ENCODE measurements around the gene MCC. TPM values are rescaled to one million over a fixed set of nuclear protein-coding genes. Genes with fewer than 3 reads are reported as not detected.

Gene MCC
- total RNA-seq, 2 donors from 2014 or later = 4.3 TPM

GRCh38 chr5:113215401-113216060 lies 272.7 kb downstream of the MCC start:
- H3K9me3 Mint-ChIP-seq = no peaks in the 10 kb centered on the region
- no peak for ATAC-seq (replicated peaks)
- no peak overlapping the region for H3K27ac Mint-ChIP-seq
- H3K27me3 Mint-ChIP-seq = no peaks in the 10 kb centered on the region
- no peak overlapping the region for H3K4me3 Mint-ChIP-seq
- no peaks in the 10 kb centered on the region for H3K36me3 Mint-ChIP-seq (ENCODE audit: low read depth)
- H3K4me1 Mint-ChIP-seq = no peaks in the 10 kb centered on the region

DNA sequence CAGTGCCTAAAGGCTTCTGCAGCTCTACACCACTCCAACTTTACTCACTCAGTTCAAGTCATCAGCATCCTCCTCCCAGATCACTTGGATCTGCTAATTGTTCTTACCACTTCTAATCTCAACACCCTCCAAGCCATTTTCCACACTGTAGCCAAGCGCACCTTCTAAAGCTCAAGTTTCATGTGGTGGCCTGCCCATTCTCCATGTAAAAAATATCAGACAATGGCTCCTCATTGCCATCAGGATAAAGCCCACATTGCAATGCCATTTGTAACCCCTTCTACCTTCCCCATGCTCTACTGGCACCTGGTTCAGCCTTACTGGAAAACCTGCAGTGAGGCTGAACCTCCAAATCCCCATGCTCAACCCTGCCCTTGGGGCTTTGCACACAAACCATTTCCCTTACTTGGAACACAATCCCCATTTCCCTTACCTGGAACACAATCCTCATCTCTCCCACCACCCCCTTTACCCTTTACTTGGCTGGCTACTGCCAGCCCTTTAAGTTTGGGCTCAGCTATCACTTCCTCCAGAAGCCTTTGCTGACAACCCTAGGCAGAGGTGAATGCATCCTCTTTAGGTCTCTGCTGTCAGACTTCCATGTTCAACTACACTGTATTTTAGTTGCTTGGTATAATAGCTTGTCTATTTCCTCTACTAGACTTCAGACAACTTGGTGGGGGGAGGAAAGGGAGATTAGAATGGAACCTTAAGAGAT lies 273.5 kb downstream of the MCC start:
- H3K4me1 Mint-ChIP-seq = no peaks in the 10 kb centered on the region
- no peak for ATAC-seq (replicated peaks)
- H3K9me3 Mint-ChIP-seq = no peaks in the 10 kb centered on the region

DNA sequence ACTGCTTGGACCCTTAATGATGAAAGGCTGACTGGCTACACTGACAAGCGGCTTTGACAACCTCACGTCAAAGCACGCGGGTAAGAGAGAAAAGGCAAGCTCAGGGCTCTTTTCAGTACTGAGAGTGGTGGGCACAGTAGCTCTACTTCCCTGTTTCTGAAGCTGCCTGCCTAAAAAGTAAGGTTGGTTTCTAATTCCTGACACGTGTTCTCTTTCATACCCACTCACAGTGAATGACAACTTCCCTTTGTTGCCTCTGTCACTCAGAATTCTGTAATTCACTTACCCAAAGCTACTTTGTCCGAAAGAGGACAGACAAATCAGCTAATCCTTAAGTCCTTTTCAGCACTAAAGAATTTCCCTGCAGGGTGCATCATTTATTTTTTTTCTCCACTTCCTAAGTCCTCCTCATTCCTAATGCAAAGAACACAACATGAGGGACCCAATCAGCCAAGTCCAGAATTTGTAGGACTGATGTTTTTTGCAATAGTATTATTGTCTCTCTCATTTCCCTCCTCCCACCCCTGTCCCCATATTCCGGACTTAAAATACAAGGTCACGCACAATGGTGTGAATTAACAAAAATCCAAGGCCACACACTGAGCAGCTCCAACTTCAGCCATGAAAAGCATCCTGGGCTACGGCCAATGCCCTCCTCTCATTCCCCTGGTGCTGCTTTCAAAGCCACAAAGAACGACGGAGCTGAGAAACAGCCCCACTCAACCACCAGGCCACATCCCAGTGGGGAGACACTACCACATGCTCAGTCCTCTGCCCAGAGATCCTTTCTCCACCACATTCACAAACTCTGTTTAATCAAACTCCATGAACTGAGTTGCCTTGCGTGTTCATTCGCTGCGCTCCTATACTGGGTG lies 274.5 kb downstream of the MCC start:
- no peak overlapping the region for H3K27ac Mint-ChIP-seq
- ATAC-seq (replicated peaks) = no peak
- H3K9me3 Mint-ChIP-seq = no peaks in the 10 kb centered on the region
- no peak overlapping the region for H3K4me3 Mint-ChIP-seq
- H3K36me3 Mint-ChIP-seq (ENCODE audit: low read depth) = no peaks in the 10 kb centered on the region
- H3K27me3 Mint-ChIP-seq = no peaks in the 10 kb centered on the region
- no peaks in the 10 kb centered on the region for H3K4me1 Mint-ChIP-seq

More for the DNA sequence above, 273.5 kb downstream of the MCC start:
- Mint-ChIP-seq H3K27me3 (no peaks in the 10 kb centered on the region), H3K36me3 (ENCODE audit: low read depth) (no peaks in the 10 kb centered on the region), H3K4me3 (no peak overlapping the region), H3K27ac (no peak overlapping the region)

DNA sequence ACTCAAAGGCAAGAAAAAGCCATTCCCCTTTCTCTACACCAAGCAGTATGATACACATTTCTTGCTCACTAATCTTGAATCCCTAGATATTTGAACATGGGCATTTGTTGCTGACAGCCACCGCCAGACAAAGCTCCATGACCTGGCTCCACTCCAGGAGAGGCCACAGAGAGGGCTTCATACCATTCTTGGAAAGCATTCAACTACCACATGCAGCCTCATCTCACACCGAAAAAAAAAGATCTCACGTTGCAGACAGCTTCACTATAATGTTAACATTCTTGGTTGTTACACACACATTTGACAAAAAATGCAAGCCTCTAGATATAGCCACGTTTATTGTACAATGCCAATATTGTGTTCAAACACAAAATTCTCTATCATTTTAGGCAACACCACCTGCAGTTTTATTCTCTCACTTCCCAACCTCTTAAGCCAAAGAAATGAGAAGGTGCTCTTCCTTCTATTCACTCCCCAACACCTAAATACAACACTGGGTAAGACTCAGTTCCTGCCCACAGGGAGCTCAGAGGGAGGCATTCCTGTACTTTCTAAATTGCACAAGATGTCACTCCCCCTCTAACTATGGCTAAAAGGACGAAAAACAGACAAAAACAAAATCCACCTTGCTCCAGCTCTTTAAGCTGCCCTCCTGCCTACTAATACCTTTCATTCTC lies 275.9 kb downstream of the MCC start:
- ATAC-seq (replicated peaks) = no peak
- H3K4me3 Mint-ChIP-seq = no peak overlapping the region

GRCh38 chr5:113209498-113209897 lies 278.8 kb downstream of the MCC start:
- no peaks in the 10 kb centered on the region for H3K9me3 Mint-ChIP-seq
- no peaks in the 10 kb centered on the region for H3K27me3 Mint-ChIP-seq
- ATAC-seq (replicated peaks) = no peak
- no peak overlapping the region for H3K27ac Mint-ChIP-seq
- H3K4me3 Mint-ChIP-seq = no peak overlapping the region
- no peaks in the 10 kb centered on the region for H3K36me3 Mint-ChIP-seq (ENCODE audit: low read depth)
- no peaks in the 10 kb centered on the region for H3K4me1 Mint-ChIP-seq

More for the DNA sequence above, 275.9 kb downstream of the MCC start:
- no peak overlapping the region for H3K27ac Mint-ChIP-seq
- no peaks in the 10 kb centered on the region for H3K36me3 Mint-ChIP-seq (ENCODE audit: low read depth)
- no peaks in the 10 kb centered on the region for H3K27me3 Mint-ChIP-seq
- no peaks in the 10 kb centered on the region for H3K9me3 Mint-ChIP-seq
- H3K4me1 Mint-ChIP-seq = no peaks in the 10 kb centered on the region

DNA sequence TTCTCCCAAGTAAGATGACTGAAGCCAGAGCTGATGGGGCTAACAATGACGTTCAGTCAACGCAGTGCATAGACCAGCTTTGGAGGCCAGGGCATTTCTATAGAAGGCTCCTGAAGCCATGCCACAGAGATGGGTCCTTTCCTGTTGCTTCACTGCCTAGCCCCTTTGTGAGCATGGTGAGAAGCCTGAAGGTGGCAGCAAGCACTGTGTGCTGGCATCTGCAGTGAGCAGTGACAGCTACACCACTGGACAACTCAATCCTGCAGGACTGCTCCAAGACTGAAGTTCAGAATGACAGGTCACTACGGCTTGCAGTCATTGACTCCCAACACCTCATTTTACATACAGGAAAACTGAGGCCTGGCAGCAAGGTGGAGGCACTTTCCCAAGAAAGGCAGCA lies 282.4 kb downstream of the MCC start:
- Mint-ChIP-seq H3K4me3 (no peak overlapping the region), H3K27me3 (no peaks in the 10 kb centered on the region), H3K9me3 (no peaks in the 10 kb centered on the region), H3K27ac (no peak overlapping the region), H3K4me1 (no peaks in the 10 kb centered on the region), H3K36me3 (ENCODE audit: low read depth) (no peaks in the 10 kb centered on the region)
- no peak for ATAC-seq (replicated peaks)

GRCh38 chr5:113205323-113205722 lies 282.9 kb downstream of the MCC start:
- Mint-ChIP-seq H3K27ac (no peak overlapping the region), H3K4me3 (no peak overlapping the region), H3K4me1 (no peaks in the 10 kb centered on the region), H3K9me3 (no peaks in the 10 kb centered on the region), H3K27me3 (no peaks in the 10 kb centered on the region), H3K36me3 (ENCODE audit: low read depth) (no peaks in the 10 kb centered on the region)
- no peak for ATAC-seq (replicated peaks)

GRCh38 chr5:113204525-113205161 lies 283.6 kb downstream of the MCC start:
- no peaks in the 10 kb centered on the region for H3K27me3 Mint-ChIP-seq
- H3K4me1 Mint-ChIP-seq = no peaks in the 10 kb centered on the region
- no peak overlapping the region for H3K4me3 Mint-ChIP-seq
- H3K36me3 Mint-ChIP-seq (ENCODE audit: low read depth) = no peaks in the 10 kb centered on the region
- no peaks in the 10 kb centered on the region for H3K9me3 Mint-ChIP-seq
- no peak overlapping the region for H3K27ac Mint-ChIP-seq
- ATAC-seq (replicated peaks) = no peak

DNA sequence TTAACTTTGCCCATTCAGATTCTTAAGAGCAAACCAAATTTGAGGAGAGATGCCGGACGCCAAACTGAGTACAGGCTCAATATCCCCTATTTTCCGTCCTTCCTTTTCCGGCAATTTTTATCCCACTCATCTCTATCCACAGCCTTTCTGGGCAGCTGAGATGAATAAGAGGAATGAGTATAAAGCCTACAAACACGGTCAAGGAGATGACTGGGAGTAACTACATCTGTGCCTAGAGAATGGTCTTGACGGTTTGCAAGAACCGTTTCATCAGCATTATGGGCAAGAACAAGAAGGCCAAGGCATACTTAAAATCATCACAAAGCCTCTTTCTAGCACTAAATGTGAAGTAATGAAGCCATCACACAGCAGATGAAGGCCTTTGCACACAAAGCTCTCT lies 284.3 kb downstream of the MCC start:
- no peak for ATAC-seq (replicated peaks)
- H3K9me3 Mint-ChIP-seq = no peaks in the 10 kb centered on the region
- no peak overlapping the region for H3K27ac Mint-ChIP-seq
- no peaks in the 10 kb centered on the region for H3K4me1 Mint-ChIP-seq
- H3K4me3 Mint-ChIP-seq = no peak overlapping the region
- no peaks in the 10 kb centered on the region for H3K27me3 Mint-ChIP-seq
- no peaks in the 10 kb centered on the region for H3K36me3 Mint-ChIP-seq (ENCODE audit: low read depth)

- Mint-ChIP-seq H3K9me3 (no peaks in the 10 kb centered on the region), H3K27ac (no peak overlapping the region), H3K4me3 (no peak overlapping the region), H3K27me3 (no peaks in the 10 kb centered on the region), H3K4me1 (no peaks in the 10 kb centered on the region), H3K36me3 (ENCODE audit: low read depth) (no peaks in the 10 kb centered on the region)
- ATAC-seq (replicated peaks) = no peak
These were observed 285.2 kb downstream of the MCC start for GRCh38 chr5:113202746-113203716.

- Mint-ChIP-seq H3K9me3 (no peaks in the 10 kb centered on the region), H3K27ac (no peak overlapping the region), H3K4me1 (no peaks in the 10 kb centered on the region), H3K27me3 (no peaks in the 10 kb centered on the region), H3K36me3 (ENCODE audit: low read depth) (no peaks in the 10 kb centered on the region), H3K4me3 (no peak overlapping the region)
- ATAC-seq (replicated peaks) = no peak
These were observed 286.0 kb downstream of the MCC start for GRCh38 chr5:113202287-113202686.

GRCh38 chr5:113201715-113202114 lies 286.5 kb downstream of the MCC start:
- Mint-ChIP-seq H3K36me3 (ENCODE audit: low read depth) (no peaks in the 10 kb centered on the region), H3K27me3 (no peaks in the 10 kb centered on the region), H3K4me3 (no peak overlapping the region), H3K27ac (no peak overlapping the region), H3K4me1 (no peaks in the 10 kb centered on the region), H3K9me3 (no peaks in the 10 kb centered on the region)
- ATAC-seq (replicated peaks) = no peak
